Calu3 (cell line): Measurements from ENCODE around the gene DRICH1. TPM values are rescaled to one million over a fixed set of nuclear protein-coding genes. Genes with fewer than 3 reads are reported as not detected.
"Not testable (repeated sequence)": the region's sequence is repeated elsewhere in the genome, so short reads cannot be mapped to it uniquely, and the experiment has no call there.

Source experiments
- BruUV-seq: library from RNA; stranded (reverse); fragments of 400-500 nt; replicated peaks from 2 replicates; lab custom pipeline; 2021; lab: Mats Ljungman, UMichigan
- CTCF ChIA-PET: fragments of 300-600 bp; sonication (Branson Sonifier 250); formaldehyde crosslinking; loops from one replicate; lab custom pipeline; 2022; ENCODE audit warnings: antibody characterized with exemption; lab: Charles Lee
- DNase-seq: peaks from one replicate; pipeline ENCODE4 v3.0.0; 2022
- H3K27ac Mint-ChIP-seq: one replicate; pipeline ENCODE4 v1.8.0; 2022; ENCODE audit warnings: mixed read lengths; ENCODE audit not compliant: unreplicated experiment
- H3K27me3 Mint-ChIP-seq: one replicate; pipeline ENCODE4 v1.8.0; 2022; ENCODE audit warnings: mixed read lengths; ENCODE audit not compliant: unreplicated experiment
- H3K36me3 Mint-ChIP-seq: one replicate; pipeline ENCODE4 v1.8.0; 2022; ENCODE audit warnings: mild to moderate bottlenecking, moderate library complexity, mixed read lengths; ENCODE audit not compliant: insufficient read depth, unreplicated experiment
- H3K4me1 Mint-ChIP-seq: one replicate; pipeline ENCODE4 v1.8.0; 2022; ENCODE audit warnings: mild to moderate bottlenecking, low read depth, mixed read lengths; ENCODE audit not compliant: unreplicated experiment
- H3K4me3 Mint-ChIP-seq: one replicate; pipeline ENCODE4 v1.8.0; 2022; ENCODE audit warnings: mild to moderate bottlenecking, low read depth, moderate library complexity, mixed read lengths; ENCODE audit not compliant: unreplicated experiment
- H3K9me3 Mint-ChIP-seq: one replicate; pipeline ENCODE4 v1.8.0; 2022; ENCODE audit warnings: low read depth, mixed read lengths; ENCODE audit not compliant: unreplicated experiment
- intact Hi-C: fragments of 100-400 bp; cut with micrococcal nuclease; formaldehyde crosslinking; loops from one replicate; pipeline ENCODE4 v1.10.0; 2022; ENCODE audit not compliant: unreplicated experiment
- total RNA-seq: library from RNA; stranded (reverse); gene quantifications from 2 replicates; pipeline ENCODE4 v1.2.3, GENCODE V29; 2022
- TF ChIP-seq, protein P1 (sequence below): fragments of 200-600 bp; IDR thresholded peaks from one replicate; pipeline ENCODE4 v1.8.0; 2022; ENCODE audit warnings: antibody characterized with exemption; ENCODE audit not compliant: unreplicated experiment

The DRICH1 gene
- total RNA-seq, 1 experiment from 2014 or later: 1.1 TPM

GRCh38 chr22:23670378-23671295, 38.5 kb upstream of the DRICH1 start:
- H3K36me3 Mint-ChIP-seq: peaks cover 5% of the 10 kb centered on the region
- H3K4me3 Mint-ChIP-seq: no peak overlapping the region
- TF ChIP-seq, protein P1, sequence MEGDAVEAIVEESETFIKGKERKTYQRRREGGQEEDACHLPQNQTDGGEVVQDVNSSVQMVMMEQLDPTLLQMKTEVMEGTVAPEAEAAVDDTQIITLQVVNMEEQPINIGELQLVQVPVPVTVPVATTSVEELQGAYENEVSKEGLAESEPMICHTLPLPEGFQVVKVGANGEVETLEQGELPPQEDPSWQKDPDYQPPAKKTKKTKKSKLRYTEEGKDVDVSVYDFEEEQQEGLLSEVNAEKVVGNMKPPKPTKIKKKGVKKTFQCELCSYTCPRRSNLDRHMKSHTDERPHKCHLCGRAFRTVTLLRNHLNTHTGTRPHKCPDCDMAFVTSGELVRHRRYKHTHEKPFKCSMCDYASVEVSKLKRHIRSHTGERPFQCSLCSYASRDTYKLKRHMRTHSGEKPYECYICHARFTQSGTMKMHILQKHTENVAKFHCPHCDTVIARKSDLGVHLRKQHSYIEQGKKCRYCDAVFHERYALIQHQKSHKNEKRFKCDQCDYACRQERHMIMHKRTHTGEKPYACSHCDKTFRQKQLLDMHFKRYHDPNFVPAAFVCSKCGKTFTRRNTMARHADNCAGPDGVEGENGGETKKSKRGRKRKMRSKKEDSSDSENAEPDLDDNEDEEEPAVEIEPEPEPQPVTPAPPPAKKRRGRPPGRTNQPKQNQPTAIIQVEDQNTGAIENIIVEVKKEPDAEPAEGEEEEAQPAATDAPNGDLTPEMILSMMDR: no peak
- peaks cover 18% of the 10 kb centered on the region for H3K4me1 Mint-ChIP-seq
- H3K27me3 Mint-ChIP-seq: no peaks in the 10 kb centered on the region
- DNase-seq: no peak
- no TSS peak for BruUV-seq
- intact Hi-C loops: no loop called here
- no peak overlapping the region for H3K27ac Mint-ChIP-seq
- CTCF ChIA-PET: no interaction called here
- H3K9me3 Mint-ChIP-seq: no peaks in the 10 kb centered on the region

DNA sequence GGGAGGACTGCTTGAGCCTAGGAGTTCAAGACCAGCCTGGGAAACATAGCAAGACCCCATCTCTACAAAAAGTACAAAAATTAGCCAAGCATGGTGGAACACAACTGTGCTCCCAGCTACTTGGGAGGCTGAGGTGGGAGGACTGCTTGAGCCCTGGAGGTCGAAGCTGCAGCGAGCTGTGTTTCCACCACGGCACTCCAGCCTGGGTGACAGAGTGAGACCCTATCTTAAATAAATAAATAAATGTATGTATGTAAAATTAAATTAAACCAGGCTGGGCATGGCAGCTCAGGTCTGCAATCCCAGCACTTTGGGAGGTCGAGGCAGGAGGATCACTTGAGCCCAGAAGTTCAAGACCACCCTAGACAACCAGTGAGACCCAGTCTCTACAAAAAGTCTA, 28.3 kb upstream of the DRICH1 start:
- H3K4me1 Mint-ChIP-seq, BruUV-seq, H3K36me3 Mint-ChIP-seq, CTCF ChIA-PET, H3K9me3 Mint-ChIP-seq, DNase-seq, H3K27me3 Mint-ChIP-seq, intact Hi-C loops, H3K4me3 Mint-ChIP-seq, H3K27ac Mint-ChIP-seq: not testable (repeated sequence)

GRCh38 chr22:23657727-23658126, 25.6 kb upstream of the DRICH1 start:
- DNase-seq: no peak
- BruUV-seq: no TSS peak
- TF ChIP-seq, protein P1: no peak
- H3K4me3 Mint-ChIP-seq: no peak overlapping the region
- peaks cover 5% of the 10 kb centered on the region for H3K36me3 Mint-ChIP-seq
- H3K27me3 Mint-ChIP-seq: no peaks in the 10 kb centered on the region
- H3K9me3 Mint-ChIP-seq: peaks cover 2% of the 10 kb centered on the region
- H3K27ac Mint-ChIP-seq: no peak overlapping the region
- H3K4me1 Mint-ChIP-seq: no peaks in the 10 kb centered on the region
- CTCF ChIA-PET: no interaction called here
- intact Hi-C loops: no loop called here

DNA sequence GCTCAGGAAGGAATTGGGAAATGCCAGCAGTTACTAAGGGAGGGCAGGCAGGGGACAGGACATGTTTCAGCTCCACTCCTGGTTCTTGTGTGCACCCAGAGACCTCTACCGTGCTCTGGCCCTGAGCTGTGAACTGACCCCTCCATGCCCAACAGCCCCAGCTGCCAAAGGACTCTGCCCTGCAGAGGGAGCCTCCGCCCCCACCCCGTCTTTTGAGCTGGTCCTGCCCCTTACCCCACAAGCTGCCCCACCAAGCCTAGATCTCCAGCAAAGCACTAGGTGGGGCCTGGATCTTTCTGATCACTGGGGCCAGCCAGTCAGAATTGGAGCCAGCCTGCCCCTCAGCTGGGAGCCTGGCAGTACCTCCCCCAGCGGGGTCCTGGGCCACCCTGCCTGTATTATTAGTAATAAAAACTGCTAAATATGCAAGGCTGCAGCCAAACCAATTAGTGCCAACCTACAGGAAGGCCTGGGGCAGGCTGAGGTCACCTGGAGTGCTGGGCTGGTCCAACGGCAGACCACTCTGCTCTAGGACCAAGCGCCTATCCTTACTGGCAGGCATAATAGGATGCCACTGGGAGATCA, 23.9 kb upstream of the DRICH1 start:
- no peak for DNase-seq
- Mint-ChIP-seq H3K27ac (no peak overlapping the region), H3K4me3 (no peak overlapping the region), H3K36me3 (no peaks in the 10 kb centered on the region), H3K27me3 (no peaks in the 10 kb centered on the region), H3K4me1 (no peaks in the 10 kb centered on the region), H3K9me3 (no peaks in the 10 kb centered on the region)
- no TSS peak for BruUV-seq
- CTCF ChIA-PET: interaction anchor here (0.6 kb wide), 1 partner anchor 22 kb away, joined by 4 read pairs; no protein-coding TSS in a partner anchor
- TF ChIP-seq, protein P1: no peak
- intact Hi-C loops: no loop called here
